ENCODE results near the gene FLRT1.

- no peak for TF ChIP-seq CTCF (IDR thresholded peaks at IDR 0.05)
- no peak for TF ChIP-seq EZH2 (IDR thresholded peaks at IDR 0.05)
- TF ChIP-seq EZH2phosphoT487 (IDR thresholded peaks at IDR 0.05), result no peak
Measured at GRCh38 chr11:64077607-64078006, 41.9 kb downstream of the FLRT1 start.

Measured in neural progenitor cell (in vitro differentiated cells).